Skeletal muscle satellite cell (primary cell): Measurements from ENCODE around the gene SNX24.
"Not testable (repeated sequence)": the region's sequence is repeated elsewhere in the genome, so short reads cannot be mapped to it uniquely, and the experiment has no call there.

Experiments
- H3K27me3 ChIP-seq: 2 replicates; pipeline ENCODE4 v1.7.0; 2013; ENCODE audit warnings: low read length; ENCODE audit not compliant: control insufficient read depth, insufficient read depth
- H3K36me3 ChIP-seq: 2 replicates; pipeline ENCODE4 v1.7.0; 2013; ENCODE audit warnings: mild to moderate bottlenecking, control low read depth, low read length; ENCODE audit not compliant: insufficient read depth
- H3K4me1 ChIP-seq: 2 replicates; pipeline ENCODE4 v1.7.0; 2013; ENCODE audit warnings: low read length; ENCODE audit not compliant: control insufficient read depth, insufficient read depth
- H3K4me2 ChIP-seq: 2 replicates; pipeline ENCODE4 v1.7.0; 2013; ENCODE audit warnings: mild to moderate bottlenecking, low read length
- H3K4me3 ChIP-seq: 2 replicates; pipeline ENCODE4 v1.7.0; 2013; ENCODE audit warnings: low read length
- H3K9ac ChIP-seq: 2 replicates; pipeline ENCODE4 v1.7.0; 2013; ENCODE audit warnings: mild to moderate bottlenecking, low read depth, low read length, moderate library complexity
- H3K9me3 ChIP-seq: replicated peaks from 2 replicates; pipeline ENCODE4 v1.7.0; 2013; ENCODE audit warnings: mild to moderate bottlenecking, control low read depth, low read length

Gene SNX24

DNA sequence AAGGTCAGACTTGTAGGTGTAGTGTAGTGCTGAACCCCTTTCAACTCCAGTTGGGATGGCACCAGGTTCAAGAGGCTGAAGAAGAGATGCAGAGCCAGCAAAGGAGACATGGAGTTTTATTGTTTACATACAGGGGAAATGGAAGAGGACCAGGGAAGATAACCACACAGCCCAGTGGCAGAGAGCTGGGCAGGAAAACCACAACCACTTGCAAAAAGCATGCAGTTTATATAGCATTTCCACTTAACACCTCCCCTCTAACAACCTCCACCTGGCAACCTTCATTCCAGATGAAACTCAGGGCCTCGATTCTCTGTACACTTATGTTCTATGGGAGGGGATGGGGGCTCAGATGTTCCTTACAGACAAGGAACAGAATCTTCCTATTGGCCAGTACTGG lies 56.9 kb downstream of the SNX24 start:
- H3K9me3 ChIP-seq = no peaks in the 10 kb centered on the region
- H3K9ac ChIP-seq = no peak overlapping the region
- peaks cover 4% of the 10 kb centered on the region for H3K4me1 ChIP-seq
- H3K27me3 ChIP-seq = no peaks in the 10 kb centered on the region
- no peak overlapping the region for H3K4me2 ChIP-seq
- H3K4me3 ChIP-seq = no peak overlapping the region
- no peaks in the 10 kb centered on the region for H3K36me3 ChIP-seq

DNA sequence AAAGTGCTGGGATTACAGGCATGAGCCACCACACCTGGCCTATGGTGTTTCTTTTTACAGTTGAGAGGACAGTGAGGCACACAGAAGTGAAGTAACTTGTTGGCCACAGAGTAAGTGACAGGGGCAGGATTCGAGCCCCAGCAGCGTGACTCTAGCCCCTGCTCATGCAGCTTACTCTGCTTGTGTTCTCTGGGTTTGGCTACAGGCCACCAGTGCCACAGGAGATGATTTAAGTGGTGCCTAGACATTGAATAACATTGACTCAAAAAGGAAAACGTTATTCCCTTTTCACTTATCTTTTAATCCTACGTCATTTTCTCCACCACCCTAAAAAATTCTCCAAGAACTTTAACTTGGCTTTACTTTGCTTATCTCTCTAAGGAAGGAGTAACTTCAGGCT lies 61.4 kb downstream of the SNX24 start:
- H3K4me2 ChIP-seq = no peak overlapping the region
- H3K36me3 ChIP-seq = no peaks in the 10 kb centered on the region
- H3K4me3 ChIP-seq = no peak overlapping the region
- no peak overlapping the region for H3K9ac ChIP-seq
- no peaks in the 10 kb centered on the region for H3K27me3 ChIP-seq
- no peaks in the 10 kb centered on the region for H3K9me3 ChIP-seq
- H3K4me1 ChIP-seq = peaks cover 7% of the 10 kb centered on the region

DNA sequence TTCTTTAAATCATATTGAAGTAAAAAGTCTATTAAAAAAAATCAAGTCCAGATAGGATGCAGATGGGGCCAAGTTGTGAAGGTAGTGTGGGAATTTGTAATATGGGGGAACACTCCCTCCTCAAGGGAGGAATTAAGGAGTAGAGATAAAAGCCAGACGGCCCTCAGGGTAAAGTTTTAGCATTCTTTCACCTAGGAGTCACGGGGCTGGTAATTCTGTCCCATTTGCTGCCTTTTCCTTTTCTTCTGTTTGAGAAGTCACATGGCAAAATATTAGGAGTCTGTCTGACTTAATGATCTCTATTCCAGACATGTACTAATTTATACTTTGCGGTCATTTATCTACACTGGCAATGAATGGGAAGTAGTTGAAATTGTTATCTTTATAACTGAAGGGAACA lies 61.9 kb downstream of the SNX24 start:
- Histone ChIP-seq H3K9ac (no peak overlapping the region), H3K27me3 (no peaks in the 10 kb centered on the region), H3K4me1 (peaks cover 7% of the 10 kb centered on the region), H3K4me2 (no peak overlapping the region), H3K9me3 (no peaks in the 10 kb centered on the region), H3K36me3 (no peaks in the 10 kb centered on the region), H3K4me3 (no peak overlapping the region)

DNA sequence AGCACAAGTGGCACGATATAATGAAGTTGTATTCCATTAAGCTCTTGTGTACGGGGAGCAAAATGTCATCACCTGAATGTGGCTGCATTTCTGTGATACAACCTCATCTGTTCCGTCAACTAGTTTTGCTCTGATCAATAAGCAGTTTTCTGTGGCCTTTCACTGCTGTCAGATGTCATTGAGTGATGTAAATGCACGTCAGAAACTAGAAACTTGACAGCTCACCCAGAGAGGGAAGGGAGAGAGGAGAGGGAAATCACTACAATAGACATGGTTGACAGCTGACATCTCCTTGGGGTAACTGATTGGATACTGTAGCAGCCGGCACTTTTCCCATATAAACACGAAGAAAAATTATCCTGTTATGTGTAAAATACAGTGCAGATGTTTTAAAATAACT lies 62.7 kb downstream of the SNX24 start:
- Histone ChIP-seq H3K9me3 (no peaks in the 10 kb centered on the region), H3K4me3 (no peak overlapping the region), H3K36me3 (no peaks in the 10 kb centered on the region), H3K4me1 (peaks cover 7% of the 10 kb centered on the region), H3K4me2 (no peak overlapping the region), H3K27me3 (no peaks in the 10 kb centered on the region), H3K9ac (no peak overlapping the region)

DNA sequence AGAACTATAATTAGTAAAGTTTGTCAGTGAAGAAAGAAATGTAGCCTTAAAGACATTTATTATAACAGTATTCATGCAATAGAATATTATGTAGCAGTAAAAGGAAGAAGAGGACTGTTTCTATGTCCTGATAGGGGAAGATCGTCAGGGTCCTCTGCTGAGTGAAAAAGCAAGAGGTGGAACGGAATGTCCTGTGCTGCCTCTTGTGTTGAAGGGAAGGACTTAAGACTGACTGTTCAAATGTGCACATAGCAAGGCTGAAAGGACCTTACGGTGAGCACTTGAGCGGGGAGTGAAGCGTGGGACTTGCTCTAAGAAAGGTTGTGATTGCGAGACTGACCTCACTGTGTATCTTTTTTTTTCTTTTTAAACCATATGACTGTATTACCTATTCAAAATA lies 63.2 kb downstream of the SNX24 start:
- H3K9me3 ChIP-seq = no peaks in the 10 kb centered on the region
- H3K4me2 ChIP-seq = no peak overlapping the region

DNA sequence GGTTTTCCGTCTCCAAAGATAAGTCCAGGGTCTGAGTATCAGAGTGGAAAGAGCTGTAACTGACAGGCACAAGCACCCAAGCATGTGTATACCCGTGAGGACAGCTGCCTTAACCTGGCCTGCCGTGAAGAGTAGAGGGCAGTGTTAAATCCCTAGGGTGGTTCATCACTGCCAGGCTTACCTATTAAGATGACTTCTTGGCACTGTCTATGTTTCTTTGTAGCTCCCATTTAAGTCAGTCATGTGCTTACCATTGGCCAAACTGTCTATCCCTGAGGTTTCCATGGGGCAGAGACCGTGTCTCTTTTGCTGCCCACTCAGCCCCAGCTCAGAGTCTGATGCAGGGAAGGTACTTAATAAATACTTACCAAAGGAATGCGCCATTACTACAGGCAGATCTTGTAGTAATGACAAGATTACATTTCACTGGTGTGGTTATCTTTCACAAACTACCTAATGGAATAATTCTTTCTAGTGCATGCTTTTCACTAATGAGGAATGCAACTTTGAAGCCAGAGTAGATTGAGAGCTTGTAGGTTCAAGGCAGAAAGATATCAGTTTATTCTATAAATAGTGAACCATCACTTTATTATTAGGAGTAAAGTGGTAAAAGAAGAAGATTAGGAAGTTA lies 64.2 kb downstream of the SNX24 start:
- Histone ChIP-seq H3K4me3 (no peak overlapping the region), H3K27me3 (no peaks in the 10 kb centered on the region), H3K36me3 (no peaks in the 10 kb centered on the region), H3K9ac (no peak overlapping the region), H3K4me1 (peaks cover 7% of the 10 kb centered on the region), H3K4me2 (no peak overlapping the region), H3K9me3 (no peaks in the 10 kb centered on the region)

More for the DNA sequence above, 63.2 kb downstream of the SNX24 start:
- H3K36me3 ChIP-seq = no peaks in the 10 kb centered on the region
- no peak overlapping the region for H3K4me3 ChIP-seq
- peaks cover 7% of the 10 kb centered on the region for H3K4me1 ChIP-seq
- no peaks in the 10 kb centered on the region for H3K27me3 ChIP-seq
- H3K9ac ChIP-seq = no peak overlapping the region

DNA sequence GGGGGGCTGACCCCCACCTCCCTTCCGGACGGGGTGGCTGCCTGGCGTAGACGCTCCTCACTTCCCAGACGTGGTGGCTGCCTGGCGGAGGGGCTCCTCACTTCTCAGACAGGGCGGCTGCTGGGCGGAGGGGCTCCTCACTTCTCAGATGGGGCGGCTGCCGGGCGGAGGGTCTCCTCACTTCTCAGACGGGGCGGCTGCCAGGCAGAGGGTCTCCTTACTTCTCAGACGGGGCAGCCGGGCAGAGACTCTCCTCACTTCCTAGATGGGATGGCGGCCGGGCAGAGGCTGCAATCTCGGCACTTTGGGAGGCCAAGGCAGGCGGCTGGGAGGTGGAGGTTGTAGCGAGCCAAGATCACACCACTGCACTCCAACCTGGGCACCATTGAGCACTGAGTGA lies 68.0 kb downstream of the SNX24 start:
- H3K4me2 ChIP-seq, H3K27me3 ChIP-seq, H3K4me3 ChIP-seq, H3K9ac ChIP-seq, H3K4me1 ChIP-seq, H3K36me3 ChIP-seq, H3K9me3 ChIP-seq: not testable (repeated sequence)

DNA sequence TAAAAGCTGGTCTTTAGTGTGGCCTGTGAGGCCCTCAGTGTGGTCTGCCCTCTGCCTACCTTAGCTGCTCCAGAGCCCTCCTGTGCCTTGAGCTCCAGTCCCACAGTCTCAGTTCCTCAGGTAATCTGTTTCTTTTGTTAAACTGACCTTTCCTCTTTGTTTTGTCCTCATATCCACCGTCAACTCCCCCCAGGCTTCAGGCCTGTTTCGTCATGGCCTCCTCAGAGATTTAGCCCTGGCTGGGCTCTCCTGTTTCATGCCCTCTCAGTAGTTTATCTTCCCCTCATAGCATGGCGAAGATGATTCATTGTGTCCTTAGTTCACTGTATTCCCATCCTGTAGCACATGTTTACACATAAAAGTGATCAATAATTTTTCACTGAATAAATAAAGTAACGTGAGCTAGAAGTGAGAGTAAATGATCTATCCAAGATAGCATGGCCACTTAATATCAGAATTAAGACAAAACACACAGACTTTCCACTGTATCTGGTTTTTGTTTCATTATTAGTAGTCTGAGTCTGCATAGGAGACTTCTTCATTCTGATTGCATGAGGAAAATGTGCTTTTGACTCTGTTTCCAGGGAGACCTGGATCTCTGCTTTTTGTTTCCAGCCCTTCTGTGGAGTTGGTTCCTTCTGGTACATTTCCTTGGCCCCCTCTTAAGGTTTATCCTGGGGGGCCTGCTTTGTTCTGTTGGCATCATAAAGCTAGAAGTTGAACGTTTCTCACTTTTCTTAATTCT lies 70.5 kb downstream of the SNX24 start:
- Histone ChIP-seq H3K9ac (no peak overlapping the region), H3K4me3 (no peak overlapping the region), H3K4me1 (no peaks in the 10 kb centered on the region), H3K9me3 (no peaks in the 10 kb centered on the region), H3K4me2 (no peak overlapping the region), H3K36me3 (no peaks in the 10 kb centered on the region), H3K27me3 (no peaks in the 10 kb centered on the region)

DNA sequence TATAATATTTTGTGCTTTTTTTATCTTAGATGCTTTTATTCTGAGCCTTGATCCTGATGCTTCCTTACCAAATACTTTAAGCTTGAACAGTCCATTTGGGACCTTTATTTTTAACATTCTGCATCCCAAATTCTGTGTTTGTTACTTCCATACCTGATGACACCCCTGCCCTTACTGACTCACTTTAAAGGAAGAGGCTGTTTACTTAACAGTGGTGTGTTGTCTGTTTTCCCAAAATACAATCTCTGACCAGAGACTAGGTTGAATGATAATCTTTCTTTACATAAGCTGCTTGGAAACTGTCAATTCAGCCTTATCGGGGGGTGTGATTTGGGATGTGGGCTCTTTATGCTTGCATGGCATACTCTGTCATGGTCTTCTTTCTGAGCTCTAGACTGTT lies 71.1 kb downstream of the SNX24 start:
- Histone ChIP-seq H3K4me2 (no peak overlapping the region), H3K36me3 (no peaks in the 10 kb centered on the region), H3K4me1 (no peaks in the 10 kb centered on the region), H3K4me3 (no peak overlapping the region), H3K27me3 (no peaks in the 10 kb centered on the region), H3K9ac (no peak overlapping the region), H3K9me3 (no peaks in the 10 kb centered on the region)

DNA sequence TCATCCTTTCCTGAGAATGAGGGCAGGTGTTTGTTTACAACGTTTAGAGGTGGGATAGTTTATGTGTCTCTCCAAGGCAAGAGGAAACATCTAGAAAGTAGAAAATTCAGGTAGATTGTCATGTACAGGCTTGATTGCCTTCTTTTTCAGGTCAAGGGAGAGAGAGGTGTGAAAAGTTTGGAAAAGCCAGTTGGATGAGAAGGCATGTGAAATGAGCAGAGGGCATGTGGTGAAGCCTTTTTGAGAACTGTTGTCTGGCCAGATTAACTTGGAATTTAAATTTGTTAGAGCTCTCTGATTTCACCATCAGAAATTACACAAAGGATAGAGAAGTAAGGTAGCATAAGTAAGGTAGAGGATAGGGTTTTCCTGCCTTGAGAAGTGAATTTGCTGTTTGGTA lies 74.6 kb downstream of the SNX24 start:
- no peaks in the 10 kb centered on the region for H3K27me3 ChIP-seq
- H3K9ac ChIP-seq = no peak overlapping the region
- no peaks in the 10 kb centered on the region for H3K9me3 ChIP-seq
- H3K4me3 ChIP-seq = no peak overlapping the region
- no peak overlapping the region for H3K4me2 ChIP-seq
- H3K36me3 ChIP-seq = no peaks in the 10 kb centered on the region
- H3K4me1 ChIP-seq = peaks cover 10% of the 10 kb centered on the region

DNA sequence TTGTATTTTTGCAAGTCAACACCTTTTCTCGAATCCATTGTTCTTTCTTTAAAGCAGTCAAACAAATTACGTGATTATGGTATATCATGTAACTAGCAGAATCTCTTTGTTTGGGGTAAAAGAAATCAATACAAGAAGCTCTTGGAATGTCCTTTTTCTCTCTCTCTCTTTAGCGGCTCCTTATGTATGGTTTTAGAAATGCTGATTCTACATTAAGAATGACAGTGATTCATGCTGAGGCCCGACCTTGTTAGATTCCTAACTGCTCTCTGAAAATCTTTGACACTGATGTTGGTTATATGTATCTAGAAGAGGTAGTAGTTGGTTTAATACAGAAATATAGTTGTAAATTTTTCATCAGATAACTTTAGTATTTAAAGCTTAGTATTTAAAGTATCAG lies 76.4 kb downstream of the SNX24 start:
- Histone ChIP-seq H3K4me1 (peaks cover 10% of the 10 kb centered on the region), H3K27me3 (no peaks in the 10 kb centered on the region)

DNA sequence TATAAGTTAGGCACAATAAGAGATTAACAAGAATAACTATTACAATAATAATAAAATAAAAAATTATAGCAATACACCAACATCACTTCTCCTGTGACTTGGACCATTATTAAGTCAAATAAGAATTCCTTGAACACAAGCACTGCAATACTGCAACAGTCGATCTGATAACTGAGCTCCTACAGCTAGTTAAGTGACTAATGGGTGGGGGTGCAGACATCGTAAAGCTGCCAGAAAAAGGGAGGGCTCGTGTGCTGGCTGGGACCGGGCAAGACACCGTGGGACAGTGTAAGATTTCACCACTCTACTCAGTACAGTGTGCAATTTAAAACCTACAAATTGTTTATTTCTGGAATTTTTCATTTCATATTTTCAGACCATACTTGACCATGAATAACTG lies 78.8 kb downstream of the SNX24 start:
- no peak overlapping the region for H3K4me2 ChIP-seq
- H3K4me1 ChIP-seq = peaks cover 10% of the 10 kb centered on the region
- H3K9ac ChIP-seq = no peak overlapping the region
- H3K4me3 ChIP-seq = no peak overlapping the region
- H3K27me3 ChIP-seq = no peaks in the 10 kb centered on the region
- no peaks in the 10 kb centered on the region for H3K9me3 ChIP-seq
- H3K36me3 ChIP-seq = no peaks in the 10 kb centered on the region

More for the DNA sequence above, 76.4 kb downstream of the SNX24 start:
- H3K36me3 ChIP-seq = no peaks in the 10 kb centered on the region
- no peak overlapping the region for H3K4me2 ChIP-seq
- no peak overlapping the region for H3K4me3 ChIP-seq
- H3K9me3 ChIP-seq = no peaks in the 10 kb centered on the region
- no peak overlapping the region for H3K9ac ChIP-seq
